TTC549 (cell line): Measurements from ENCODE around the gene RPL23.

Source experiments
- FAIRE-seq: peaks from 2 replicates; lab custom pipeline; 2012; peaks lifted over from hg19 to GRCh38; lab: Jason Lieb, UNC

RPL23 gene

GRCh38 chr17:38883592-38884526 is 30.3 kb upstream of the RPL23 start:
- no peak for FAIRE-seq

- no peak for FAIRE-seq
Measured at GRCh38 chr17:38882870-38883269, 29.3 kb upstream of the RPL23 start.

GRCh38 chr17:38881600-38882191 is 28.2 kb upstream of the RPL23 start:
- FAIRE-seq, result no peak

- no peak for FAIRE-seq
Measured at GRCh38 chr17:38879878-38880665, 26.6 kb upstream of the RPL23 start.

GRCh38 chr17:38877130-38877851 is 23.8 kb upstream of the RPL23 start:
- FAIRE-seq, result no peak

GRCh38 chr17:38875477-38876075 is 22.1 kb upstream of the RPL23 start:
- no peak for FAIRE-seq

GRCh38 chr17:38874505-38875400 is 21.2 kb upstream of the RPL23 start:
- FAIRE-seq, result no peak

- no peak for FAIRE-seq
Measured at GRCh38 chr17:38873640-38874380, 20.3 kb upstream of the RPL23 start.

- no peak for FAIRE-seq
Measured at GRCh38 chr17:38872671-38873385, 19.3 kb upstream of the RPL23 start.

- no peak for FAIRE-seq
Measured at GRCh38 chr17:38872027-38872511, 18.5 kb upstream of the RPL23 start.

- no peak for FAIRE-seq
Measured at GRCh38 chr17:38871247-38872015, 17.9 kb upstream of the RPL23 start.

- FAIRE-seq, result no peak
Measured at GRCh38 chr17:38870259-38871165, 17.0 kb upstream of the RPL23 start.

- FAIRE-seq, result no peak
Measured at GRCh38 chr17:38869526-38870258, 16.2 kb upstream of the RPL23 start, which contains the start of gene LASP1. LASP1 (plus strand) TSS chr17:38870058; CDS start chr17:38870190, 132 bp downstream.

- no peak for FAIRE-seq
Measured at GRCh38 chr17:38868817-38869525, 15.4 kb upstream of the RPL23 start.

- FAIRE-seq, result no peak
Measured at GRCh38 chr17:38867968-38868816, 14.7 kb upstream of the RPL23 start.
